HepG2 (cell line): ENCODE results near the gene ZNF586. TPM values are rescaled to one million over a fixed set of nuclear protein-coding genes. Genes with fewer than 3 reads are reported as not detected.

Experiments used
- CEBPG ChIP-seq: IDR thresholded peaks from 2 replicates; pipeline ENCODE4 v1.6.1; 2016
- FOXM1 ChIP-seq: sonication (generic); formaldehyde crosslinking; IDR thresholded peaks from 2 replicates; pipeline ENCODE4 v1.5.0; 2020; ENCODE audit warnings: missing genetic modification reagents
- HNRNPH1 ChIP-seq: fragments of 200-400 bp; formaldehyde crosslinking; optimal IDR thresholded peaks from 2 replicates; pipeline ENCODE3; 2017; ENCODE audit warnings: mild to moderate bottlenecking, low read depth, low read length
- HNRNPLL ChIP-seq: fragments of 200-400 bp; formaldehyde crosslinking; IDR thresholded peaks from 2 replicates; pipeline ENCODE4 v1.6.1; 2017; ENCODE audit warnings: mild to moderate bottlenecking, low read depth, low read length; ENCODE audit not compliant: poor library complexity, severe bottlenecking
- KAT8 ChIP-seq: IDR thresholded peaks from 2 replicates; pipeline ENCODE4 v1.6.1; 2016; ENCODE audit warnings: missing genetic modification reagents, missing compliant biosample characterization
- KDM6A ChIP-seq: IDR thresholded peaks from 2 replicates; pipeline ENCODE4 v1.6.1; 2016; ENCODE audit warnings: low read depth
- KMT2B ChIP-seq: IDR thresholded peaks from 2 replicates; pipeline ENCODE4 v1.6.1; 2016; ENCODE audit warnings: missing genetic modification reagents, missing compliant biosample characterization
- MAFG ChIP-seq: sonication (generic); formaldehyde crosslinking; IDR thresholded peaks from 2 replicates; pipeline ENCODE4 v1.5.1; 2020; ENCODE audit warnings: mild to moderate bottlenecking, missing genetic modification reagents
- NAIF1 ChIP-seq: sonication (generic); formaldehyde crosslinking; IDR thresholded peaks from 2 replicates; pipeline ENCODE4 v1.5.0; 2020; ENCODE audit warnings: mild to moderate bottlenecking, missing genetic modification reagents, borderline replicate concordance
- RXRA ChIP-seq: sonication (generic); formaldehyde crosslinking; IDR thresholded peaks from 2 replicates; pipeline ENCODE4 v1.5.1; 2020; ENCODE audit warnings: missing genetic modification reagents
- SMARCE1 ChIP-seq: fragments of 450-650 bp; IDR thresholded peaks from 2 replicates; pipeline ENCODE4 v1.6.1; 2017; ENCODE audit warnings: borderline replicate concordance
- TAF15 ChIP-seq: fragments of 200-400 bp; formaldehyde crosslinking; IDR thresholded peaks from one replicate; pipeline ENCODE4 v1.6.1; 2018; ENCODE audit warnings: mild to moderate bottlenecking, low read depth, low read length; ENCODE audit not compliant: poor library complexity, severe bottlenecking
- U2AF1 ChIP-seq: fragments of 200-400 bp; formaldehyde crosslinking; optimal IDR thresholded peaks from 2 replicates; pipeline ENCODE3; 2017; ENCODE audit warnings: mild to moderate bottlenecking, low read depth, low read length
- ZBTB42 ChIP-seq: sonication (generic); formaldehyde crosslinking; IDR thresholded peaks from 2 replicates; pipeline ENCODE4 v1.5.0; 2020; ENCODE audit warnings: mild to moderate bottlenecking, missing genetic modification reagents
- ZNF3 ChIP-seq: IDR thresholded peaks from 2 replicates; pipeline ENCODE4 v1.7.0; 2017; ENCODE audit warnings: inconsistent platforms
- ZNF496 ChIP-seq: sonication (generic); formaldehyde crosslinking; IDR thresholded peaks from 2 replicates; pipeline ENCODE4 v1.8.1; 2023; ENCODE audit warnings: mild to moderate bottlenecking, moderate library complexity, missing genetic modification reagents; ENCODE audit not compliant: insufficient replicate concordance
- ZNF547 ChIP-seq: sonication (generic); formaldehyde crosslinking; IDR thresholded peaks from 2 replicates; pipeline ENCODE4 v1.5.1; 2020; ENCODE audit warnings: mild to moderate bottlenecking, missing genetic modification reagents
- ZNF570 ChIP-seq: sonication (generic); formaldehyde crosslinking; IDR thresholded peaks from 2 replicates; pipeline ENCODE4 v1.4.0; 2020; ENCODE audit warnings: mild to moderate bottlenecking, missing genetic modification reagents, borderline replicate concordance
- polyA plus RNA-seq, 8 experiments: library from polyadenylated mRNA; depleted of rRNA in 3 of 8; stranded (reverse) in 7 of 8; unstranded in 1 of 8; fragments of >200 nt; fragmentation: Illumina TruSeq in 4 of 8; extraction: Trizol in 4 of 8; gene quantifications; 2 replicates each; pipeline versions ENCODE4 v1.2.1 to v1.2.3, GENCODE V29; 2011 to 2016; ENCODE audit warnings: low read depth in 4 of 8, missing spikeins in 1 of 8, mixed read lengths in 1 of 8; ENCODE audit not compliant: insufficient read depth in 1 of 8
- total RNA-seq, 5 experiments: library from RNA; depleted of rRNA; stranded (reverse); fragments of >200 nt; fragmentation: Illumina TruSeq; extraction: Trizol; gene quantifications; 2 replicates each; pipeline ENCODE4 v1.2.3, GENCODE V29; 2016; ENCODE audit warnings: low read depth in 1 of 5
- TF ChIP-seq, protein P1 (sequence below): sonication (generic); formaldehyde crosslinking; IDR thresholded peaks from 2 replicates; pipeline ENCODE4 v1.5.0; 2020; ENCODE audit warnings: missing genetic modification reagents
- TF ChIP-seq, protein P2 (sequence below): sonication (generic); formaldehyde crosslinking; IDR thresholded peaks from 2 replicates; pipeline ENCODE4 v1.4.0; 2020; ENCODE audit warnings: missing genetic modification reagents, borderline replicate concordance
- TF ChIP-seq, protein P3 (sequence below): sonication (generic); formaldehyde crosslinking; IDR thresholded peaks from 2 replicates; pipeline ENCODE4 v1.8.0; 2022; ENCODE audit warnings: missing genetic modification reagents, mild to moderate bottlenecking, inconsistent platforms, borderline replicate concordance
- TF ChIP-seq, protein P4 (sequence below): sonication (generic); formaldehyde crosslinking; IDR thresholded peaks from 2 replicates; pipeline ENCODE4 v1.4.0; 2020; ENCODE audit warnings: mild to moderate bottlenecking, missing genetic modification reagents, borderline replicate concordance
- TF ChIP-seq, protein P5 (sequence below): sonication (generic); formaldehyde crosslinking; IDR thresholded peaks from 2 replicates; pipeline ENCODE4 v1.4.0; 2020; ENCODE audit warnings: missing genetic modification reagents

The ZNF586 gene
- total and polyA plus RNA-seq, 2 of the 13 experiments (the other 11 are each of a cell fraction or from before 2014, with no cell fraction given): 0.50 to 3.4 TPM

DNA sequence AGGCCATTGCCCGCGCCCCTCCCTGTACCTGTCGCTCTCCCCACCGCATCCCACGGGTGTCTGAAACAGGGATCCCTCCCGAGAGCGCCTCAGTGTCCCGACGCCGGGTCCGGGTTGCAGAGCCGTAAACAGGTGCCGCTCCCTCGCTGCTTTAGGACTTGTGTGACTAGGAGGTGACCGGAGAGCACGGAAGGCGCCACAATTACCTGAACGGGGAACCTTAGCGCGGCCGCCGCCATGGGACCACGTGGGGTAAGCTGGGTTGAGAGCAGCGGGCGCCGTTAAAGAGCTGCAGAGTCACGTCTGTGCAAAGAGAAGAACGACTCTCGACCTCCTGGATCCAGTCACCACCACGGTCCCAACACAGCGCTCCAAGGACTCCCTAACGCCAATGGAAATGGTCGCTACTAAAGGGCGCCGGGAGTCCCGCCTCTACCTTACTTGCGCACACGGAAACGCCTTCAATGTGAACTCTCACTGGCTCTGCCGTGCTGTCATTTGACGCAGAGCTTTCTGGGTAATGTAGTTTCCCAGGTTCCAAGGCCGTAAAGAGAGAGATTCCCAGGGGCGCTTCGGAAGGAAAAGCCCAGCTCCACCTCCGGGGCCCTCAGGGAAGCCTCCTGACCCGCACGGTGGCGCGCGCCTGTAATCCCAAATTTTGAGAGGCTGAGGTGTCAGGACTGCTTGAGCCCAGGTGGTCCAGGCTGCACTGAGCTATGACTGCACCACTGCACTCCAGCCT lies 45.2 kb downstream of the ZNF586 start, which contains the start of gene ZNF552 (continued):
- TF ChIP-seq, protein P1, sequence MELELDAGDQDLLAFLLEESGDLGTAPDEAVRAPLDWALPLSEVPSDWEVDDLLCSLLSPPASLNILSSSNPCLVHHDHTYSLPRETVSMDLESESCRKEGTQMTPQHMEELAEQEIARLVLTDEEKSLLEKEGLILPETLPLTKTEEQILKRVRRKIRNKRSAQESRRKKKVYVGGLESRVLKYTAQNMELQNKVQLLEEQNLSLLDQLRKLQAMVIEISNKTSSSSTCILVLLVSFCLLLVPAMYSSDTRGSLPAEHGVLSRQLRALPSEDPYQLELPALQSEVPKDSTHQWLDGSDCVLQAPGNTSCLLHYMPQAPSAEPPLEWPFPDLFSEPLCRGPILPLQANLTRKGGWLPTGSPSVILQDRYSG (CRISPR knock-in tag): no peak
- TF ChIP-seq NAIF1 (no peak), MAFG (CRISPR knock-in tag) (no peak), ZBTB42 (no peak), KDM6A (no peak), CEBPG (CRISPR knock-in tag) (no peak), ZNF3 (CRISPR knock-in tag) (no peak), KAT8 (CRISPR knock-in tag) (peak; percentile 91), FOXM1 (no peak), TAF15 (no peak), HNRNPLL (peak; percentile 81), HNRNPH1 (no peak), RXRA (CRISPR knock-in tag) (peak; percentile 39; the same call in 1 of the 2 replicates), U2AF1 (no peak), SMARCE1 (no peak), ZNF496 (CRISPR knock-in tag) (no peak), ZNF547 (CRISPR knock-in tag) (no peak), ZNF570 (CRISPR knock-in tag) (no peak), KMT2B (peak; percentile 72)
- TF ChIP-seq, protein P2, sequence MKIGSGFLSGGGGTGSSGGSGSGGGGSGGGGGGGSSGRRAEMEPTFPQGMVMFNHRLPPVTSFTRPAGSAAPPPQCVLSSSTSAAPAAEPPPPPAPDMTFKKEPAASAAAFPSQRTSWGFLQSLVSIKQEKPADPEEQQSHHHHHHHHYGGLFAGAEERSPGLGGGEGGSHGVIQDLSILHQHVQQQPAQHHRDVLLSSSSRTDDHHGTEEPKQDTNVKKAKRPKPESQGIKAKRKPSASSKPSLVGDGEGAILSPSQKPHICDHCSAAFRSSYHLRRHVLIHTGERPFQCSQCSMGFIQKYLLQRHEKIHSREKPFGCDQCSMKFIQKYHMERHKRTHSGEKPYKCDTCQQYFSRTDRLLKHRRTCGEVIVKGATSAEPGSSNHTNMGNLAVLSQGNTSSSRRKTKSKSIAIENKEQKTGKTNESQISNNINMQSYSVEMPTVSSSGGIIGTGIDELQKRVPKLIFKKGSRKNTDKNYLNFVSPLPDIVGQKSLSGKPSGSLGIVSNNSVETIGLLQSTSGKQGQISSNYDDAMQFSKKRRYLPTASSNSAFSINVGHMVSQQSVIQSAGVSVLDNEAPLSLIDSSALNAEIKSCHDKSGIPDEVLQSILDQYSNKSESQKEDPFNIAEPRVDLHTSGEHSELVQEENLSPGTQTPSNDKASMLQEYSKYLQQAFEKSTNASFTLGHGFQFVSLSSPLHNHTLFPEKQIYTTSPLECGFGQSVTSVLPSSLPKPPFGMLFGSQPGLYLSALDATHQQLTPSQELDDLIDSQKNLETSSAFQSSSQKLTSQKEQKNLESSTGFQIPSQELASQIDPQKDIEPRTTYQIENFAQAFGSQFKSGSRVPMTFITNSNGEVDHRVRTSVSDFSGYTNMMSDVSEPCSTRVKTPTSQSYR (CRISPR knock-in tag): no peak
- TF ChIP-seq, protein P3, sequence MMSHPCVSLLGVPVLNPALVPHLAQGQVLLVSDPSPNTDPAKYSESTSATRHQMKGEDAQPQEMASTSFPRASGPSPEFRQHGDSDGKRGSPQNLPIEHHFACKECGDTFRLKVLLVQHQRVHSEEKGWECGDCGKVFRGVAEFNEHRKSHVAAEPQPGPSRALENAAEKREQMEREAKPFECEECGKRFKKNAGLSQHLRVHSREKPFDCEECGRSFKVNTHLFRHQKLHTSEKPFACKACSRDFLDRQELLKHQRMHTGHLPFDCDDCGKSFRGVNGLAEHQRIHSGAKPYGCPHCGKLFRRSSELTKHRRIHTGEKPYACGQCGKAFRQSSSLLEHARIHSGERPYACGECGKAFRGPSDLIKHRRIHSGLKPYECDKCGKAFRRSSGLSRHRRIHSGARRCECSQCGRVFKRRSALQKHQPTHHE: no peak; the same call in 1 of the 2 replicates
- TF ChIP-seq, protein P4, sequence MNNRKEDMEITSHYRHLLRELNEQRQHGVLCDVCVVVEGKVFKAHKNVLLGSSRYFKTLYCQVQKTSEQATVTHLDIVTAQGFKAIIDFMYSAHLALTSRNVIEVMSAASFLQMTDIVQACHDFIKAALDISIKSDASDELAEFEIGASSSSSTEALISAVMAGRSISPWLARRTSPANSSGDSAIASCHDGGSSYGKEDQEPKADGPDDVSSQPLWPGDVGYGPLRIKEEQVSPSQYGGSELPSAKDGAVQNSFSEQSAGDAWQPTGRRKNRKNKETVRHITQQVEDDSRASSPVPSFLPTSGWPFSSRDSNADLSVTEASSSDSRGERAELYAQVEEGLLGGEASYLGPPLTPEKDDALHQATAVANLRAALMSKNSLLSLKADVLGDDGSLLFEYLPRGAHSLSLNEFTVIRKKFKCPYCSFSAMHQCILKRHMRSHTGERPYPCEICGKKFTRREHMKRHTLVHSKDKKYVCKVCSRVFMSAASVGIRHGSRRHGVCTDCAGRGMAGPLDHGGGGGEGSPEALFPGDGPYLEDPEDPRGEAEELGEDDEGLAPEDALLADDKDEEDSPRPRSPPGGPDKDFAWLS (CRISPR knock-in tag): no peak
- TF ChIP-seq, protein P5, sequence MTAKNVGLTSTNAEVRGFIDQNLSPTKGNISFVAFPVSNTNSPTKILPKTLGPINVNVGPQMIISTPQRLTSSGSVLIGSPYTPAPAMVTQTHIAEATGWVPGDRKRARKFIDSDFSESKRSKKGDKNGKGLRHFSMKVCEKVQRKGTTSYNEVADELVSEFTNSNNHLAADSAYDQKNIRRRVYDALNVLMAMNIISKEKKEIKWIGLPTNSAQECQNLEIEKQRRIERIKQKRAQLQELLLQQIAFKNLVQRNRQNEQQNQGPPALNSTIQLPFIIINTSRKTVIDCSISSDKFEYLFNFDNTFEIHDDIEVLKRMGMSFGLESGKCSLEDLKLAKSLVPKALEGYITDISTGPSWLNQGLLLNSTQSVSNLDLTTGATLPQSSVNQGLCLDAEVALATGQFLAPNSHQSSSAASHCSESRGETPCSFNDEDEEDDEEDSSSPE (CRISPR knock-in tag): 0 out of 2 replicates have a peak, but pooled peaks have one; percentile 25
